ENCODE results near the gene DERL3.

Gene DERL3

DNA sequence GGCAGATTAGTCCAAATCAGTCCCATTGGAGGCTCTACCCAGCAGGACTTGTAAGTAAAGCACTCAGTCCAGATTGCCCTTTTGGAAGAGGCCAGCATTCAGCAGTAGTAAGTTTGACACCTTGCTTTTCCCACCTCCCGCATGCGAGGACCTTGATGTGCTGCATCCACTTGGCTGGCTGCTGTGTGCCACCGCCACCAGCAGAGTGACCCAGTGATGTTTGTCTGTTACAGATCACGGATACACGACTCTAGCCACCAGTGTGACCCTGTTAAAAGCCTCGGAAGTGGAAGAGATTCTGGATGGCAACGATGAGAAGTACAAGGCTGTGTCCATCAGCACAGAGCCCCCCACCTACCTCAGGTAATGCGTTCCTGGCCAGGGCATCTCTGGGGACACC is 45.5 kb downstream of the DERL3 start:
- Histone ChIP-seq H3K9me3 (ENCODE audit: control insufficient read depth in 1 of 2, low read length in 2 of 2) (no peaks in the 10 kb centered on the region), H3K36me3 (ENCODE audit: control insufficient read depth in 1 of 2, insufficient read depth in 2 of 2, low read length in 2 of 2) (peaks cover 21 to 57% of the 10 kb centered on the region in 2 donors), H3K4me3 (ENCODE audit: low read depth in 1 of 2, low read length in 2 of 2) (no peak overlapping the region), H3K4me1 (ENCODE audit: control insufficient read depth in 1 of 2, insufficient read depth in 2 of 2, low read length in 2 of 2) (peaks cover 5 to 22% of the 10 kb centered on the region in 2 donors), H3K27ac (ENCODE audit: low read length) (no peak overlapping the region), H3K27me3 (ENCODE audit: low read depth, low read length) (no peaks in the 10 kb centered on the region)

- Histone ChIP-seq H3K27ac (ENCODE audit: low read length) (no peak overlapping the region), H3K4me1 (ENCODE audit: control insufficient read depth in 1 of 2, insufficient read depth in 2 of 2, low read length in 2 of 2) (peaks cover 9 to 30% of the 10 kb centered on the region in 2 donors), H3K27me3 (ENCODE audit: low read depth, low read length) (no peaks in the 10 kb centered on the region), H3K36me3 (ENCODE audit: control insufficient read depth in 1 of 2, insufficient read depth in 2 of 2, low read length in 2 of 2) (peaks cover 16 to 50% of the 10 kb centered on the region in 2 donors), H3K9me3 (ENCODE audit: control insufficient read depth in 1 of 2, low read length in 2 of 2) (no peaks in the 10 kb centered on the region), H3K4me3 (ENCODE audit: low read depth in 1 of 2, low read length in 2 of 2) (no peak overlapping the region)
Measured at GRCh38 chr22:23791738-23792645, 46.8 kb downstream of the DERL3 start.

GRCh38 chr22:23790819-23791737 is 47.7 kb downstream of the DERL3 start:
- H3K4me3 ChIP-seq (ENCODE audit: low read depth in 1 of 2, low read length in 2 of 2): no peak overlapping the region
- no peak overlapping the region for H3K27ac ChIP-seq (ENCODE audit: low read length)
- no peaks in the 10 kb centered on the region for H3K9me3 ChIP-seq (ENCODE audit: control insufficient read depth in 1 of 2, low read length in 2 of 2)
- no peaks in the 10 kb centered on the region for H3K27me3 ChIP-seq (ENCODE audit: low read depth, low read length)
- H3K4me1 ChIP-seq (ENCODE audit: control insufficient read depth in 1 of 2, insufficient read depth in 2 of 2, low read length in 2 of 2): peaks cover 9 to 37% of the 10 kb centered on the region in 2 donors
- peaks cover 16 to 45% of the 10 kb centered on the region in 2 donors for H3K36me3 ChIP-seq (ENCODE audit: control insufficient read depth in 1 of 2, insufficient read depth in 2 of 2, low read length in 2 of 2)

GRCh38 chr22:23789638-23790037 is 49.2 kb downstream of the DERL3 start:
- H3K9me3 ChIP-seq (ENCODE audit: control insufficient read depth in 1 of 2, low read length in 2 of 2): no peaks in the 10 kb centered on the region
- H3K27ac ChIP-seq (ENCODE audit: low read length): no peak overlapping the region
- H3K4me3 ChIP-seq (ENCODE audit: low read depth in 1 of 2, low read length in 2 of 2): no peak overlapping the region
- H3K27me3 ChIP-seq (ENCODE audit: low read depth, low read length): no peaks in the 10 kb centered on the region
- H3K4me1 ChIP-seq (ENCODE audit: control insufficient read depth in 1 of 2, insufficient read depth in 2 of 2, low read length in 2 of 2): peaks cover 9 to 39% of the 10 kb centered on the region in 2 donors
- H3K36me3 ChIP-seq (ENCODE audit: control insufficient read depth in 1 of 2, insufficient read depth in 2 of 2, low read length in 2 of 2): peaks cover 12 to 32% of the 10 kb centered on the region in 2 donors

- no peaks in the 10 kb centered on the region for H3K27me3 ChIP-seq (ENCODE audit: low read depth, low read length)
- H3K9me3 ChIP-seq (ENCODE audit: control insufficient read depth in 1 of 2, low read length in 2 of 2): no peaks in the 10 kb centered on the region
- H3K4me3 ChIP-seq (ENCODE audit: low read depth in 1 of 2, low read length in 2 of 2): no peak overlapping the region
- peaks cover 9 to 39% of the 10 kb centered on the region in 2 donors for H3K4me1 ChIP-seq (ENCODE audit: control insufficient read depth in 1 of 2, insufficient read depth in 2 of 2, low read length in 2 of 2)
- peaks cover 9 to 27% of the 10 kb centered on the region in 2 donors for H3K36me3 ChIP-seq (ENCODE audit: control insufficient read depth in 1 of 2, insufficient read depth in 2 of 2, low read length in 2 of 2)
- H3K27ac ChIP-seq (ENCODE audit: low read length): no peak overlapping the region
Measured at GRCh38 chr22:23789121-23789520, 49.7 kb downstream of the DERL3 start.

DNA sequence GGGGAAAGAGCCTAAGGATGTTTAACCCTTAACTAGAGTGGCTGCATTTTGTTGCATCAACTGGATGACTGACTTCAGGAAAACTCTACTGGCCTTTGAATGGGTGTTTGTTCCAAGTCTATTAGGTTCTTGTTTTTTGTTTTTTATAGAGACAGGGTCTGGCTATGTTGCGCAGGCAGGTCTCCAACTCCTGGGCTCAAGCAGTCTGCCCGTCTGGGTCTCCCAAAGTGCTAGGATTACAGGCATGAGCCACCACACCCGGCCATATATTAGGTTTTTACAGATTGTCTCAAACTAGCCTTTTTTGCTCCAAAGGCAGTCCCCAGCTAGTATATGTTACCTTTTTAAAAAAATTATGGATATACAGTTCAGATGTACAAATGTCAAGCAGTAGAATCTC is 50.9 kb downstream of the DERL3 start:
- Histone ChIP-seq H3K9me3 (ENCODE audit: control insufficient read depth in 1 of 2, low read length in 2 of 2) (no peaks in the 10 kb centered on the region), H3K4me3 (ENCODE audit: low read depth in 1 of 2, low read length in 2 of 2) (peak overlapping the region; percentile 87), H3K27me3 (ENCODE audit: low read depth, low read length) (no peaks in the 10 kb centered on the region), H3K4me1 (ENCODE audit: control insufficient read depth in 1 of 2, insufficient read depth in 2 of 2, low read length in 2 of 2) (peaks cover 9 to 39% of the 10 kb centered on the region in 2 donors), H3K27ac (ENCODE audit: low read length) (peak overlapping the region; percentile 58), H3K36me3 (ENCODE audit: control insufficient read depth in 1 of 2, insufficient read depth in 2 of 2, low read length in 2 of 2) (peaks cover 4 to 19% of the 10 kb centered on the region in 2 donors)

GRCh38 chr22:23787600-23787896 is 51.3 kb downstream of the DERL3 start:
- Histone ChIP-seq H3K9me3 (ENCODE audit: control insufficient read depth in 1 of 2, low read length in 2 of 2) (no peaks in the 10 kb centered on the region), H3K27me3 (ENCODE audit: low read depth, low read length) (no peaks in the 10 kb centered on the region), H3K4me3 (ENCODE audit: low read depth in 1 of 2, low read length in 2 of 2) (peak overlapping the region; percentile 87), H3K36me3 (ENCODE audit: control insufficient read depth in 1 of 2, insufficient read depth in 2 of 2, low read length in 2 of 2) (peaks cover 4 to 16% of the 10 kb centered on the region in 2 donors), H3K27ac (ENCODE audit: low read length) (peak overlapping the region; percentile 58), H3K4me1 (ENCODE audit: control insufficient read depth in 1 of 2, insufficient read depth in 2 of 2, low read length in 2 of 2) (peaks cover 9 to 39% of the 10 kb centered on the region in 2 donors)

DNA sequence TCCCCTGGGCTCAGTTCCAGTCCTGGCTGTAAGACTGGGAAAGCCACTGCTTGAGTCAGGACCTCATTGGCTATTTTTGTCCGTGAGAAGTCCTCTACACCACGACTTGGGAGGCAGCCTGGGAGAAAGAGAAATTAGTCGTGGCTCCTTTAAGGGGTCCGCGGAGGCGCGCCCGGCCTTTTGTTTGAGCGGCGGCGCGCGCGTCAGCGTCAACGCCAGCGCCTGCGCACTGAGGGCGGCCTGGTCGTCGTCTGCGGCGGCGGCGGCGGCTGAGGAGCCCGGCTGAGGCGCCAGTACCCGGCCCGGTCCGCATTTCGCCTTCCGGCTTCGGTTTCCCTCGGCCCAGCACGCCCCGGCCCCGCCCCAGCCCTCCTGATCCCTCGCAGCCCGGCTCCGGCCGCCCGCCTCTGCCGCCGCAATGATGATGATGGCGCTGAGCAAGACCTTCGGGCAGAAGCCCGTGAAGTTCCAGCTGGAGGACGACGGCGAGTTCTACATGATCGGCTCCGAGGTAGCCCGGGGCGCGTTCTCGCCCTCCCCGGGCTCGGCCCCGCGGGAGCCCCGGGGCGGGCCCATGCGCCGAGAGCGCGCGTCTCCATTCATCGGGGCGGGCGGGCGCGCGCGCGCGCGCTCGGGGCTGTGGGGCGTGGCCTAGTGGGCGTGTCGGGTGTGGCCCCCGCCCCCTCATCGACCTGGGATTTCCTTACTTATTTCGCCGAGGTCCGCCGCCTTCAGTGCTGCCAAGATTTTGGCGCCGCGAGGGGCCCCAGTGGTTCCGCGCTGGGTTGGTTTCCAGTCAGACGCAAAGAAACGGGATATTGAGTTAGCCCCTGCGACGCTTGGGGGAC is 51.8 kb downstream of the DERL3 start, which contains the start of gene SMARCB1:
Gene SMARCB1, plus strand, starts transcription at position 215 of the 848 bp plus-strand sequence. Its CDS starts 204 bp downstream, at position 419.
- Histone ChIP-seq H3K27ac (ENCODE audit: low read length) (peak within 1 kb of the TSS; percentile 90), H3K4me3 (ENCODE audit: low read depth in 1 of 2, low read length in 2 of 2) (peak within 1 kb of the TSS; percentile 87), H3K36me3 (ENCODE audit: control insufficient read depth in 1 of 2, insufficient read depth in 2 of 2, low read length in 2 of 2) (peaks cover 4 to 10% of the 10 kb centered on the region in 2 donors), H3K27me3 (ENCODE audit: low read depth, low read length) (no peaks in the 10 kb centered on the region), H3K4me1 (ENCODE audit: control insufficient read depth in 1 of 2, insufficient read depth in 2 of 2, low read length in 2 of 2) (peaks cover 9 to 39% of the 10 kb centered on the region in 2 donors), H3K9me3 (ENCODE audit: control insufficient read depth in 1 of 2, low read length in 2 of 2) (no peaks in the 10 kb centered on the region)

DNA sequence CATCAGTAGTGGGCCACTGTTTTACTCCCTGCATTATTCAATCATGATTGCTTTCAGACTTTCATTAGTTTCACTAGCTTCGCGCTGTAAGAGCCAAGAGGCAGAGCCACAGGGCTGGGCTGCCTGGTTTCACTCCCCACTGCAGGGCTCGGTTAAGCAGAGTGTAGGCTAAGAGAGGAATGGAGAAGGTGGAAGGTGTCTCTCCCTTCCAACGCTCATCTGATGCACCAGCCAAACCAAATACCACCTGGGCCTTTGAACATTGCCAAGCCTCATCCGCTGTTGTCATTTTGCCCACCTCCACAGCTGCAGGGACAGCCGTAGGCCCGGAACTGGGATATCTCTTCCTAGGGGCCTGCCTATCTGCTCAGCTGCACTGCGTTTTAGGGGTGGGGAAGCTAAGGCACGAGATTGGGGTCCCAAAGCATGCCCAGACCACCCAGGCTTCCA is 52.5 kb downstream of the DERL3 start:
- no peaks in the 10 kb centered on the region for H3K9me3 ChIP-seq (ENCODE audit: control insufficient read depth in 1 of 2, low read length in 2 of 2)
- H3K27ac ChIP-seq (ENCODE audit: low read length): peak overlapping the region; percentile 90
- H3K27me3 ChIP-seq (ENCODE audit: low read depth, low read length): no peaks in the 10 kb centered on the region
- peaks cover 9 to 32% of the 10 kb centered on the region in 2 donors for H3K4me1 ChIP-seq (ENCODE audit: control insufficient read depth in 1 of 2, insufficient read depth in 2 of 2, low read length in 2 of 2)
- H3K4me3 ChIP-seq (ENCODE audit: low read depth in 1 of 2, low read length in 2 of 2): peak overlapping the region; percentile 60 to 87
- H3K36me3 ChIP-seq (ENCODE audit: control insufficient read depth in 1 of 2, insufficient read depth in 2 of 2, low read length in 2 of 2): peaks cover 2 to 4% of the 10 kb centered on the region in 2 donors

Data from muscle layer of duodenum (tissue), 2 donors.